HFF-Myc (cell line): ENCODE measurements around the gene STRA8.

Source experiments
- DNase-seq: peaks from one replicate; pipeline ENCODE4 v3.0.0-alpha.2; 2011; ENCODE audit warnings: low read depth; ENCODE audit errors: extremely low read depth
- H3K4me3 ChIP-seq: replicated peaks from 2 replicates; pipeline ENCODE4 v1.5.1; 2011; ENCODE audit warnings: low read depth, mild to moderate bottlenecking, control low read depth, low read length
- TF ChIP-seq, protein P1 (sequence below): IDR thresholded peaks from 2 replicates; pipeline ENCODE4 v1.5.1; 2012; ENCODE audit warnings: mild to moderate bottlenecking, low read depth, low read length, control low read depth; ENCODE audit errors: missing control alignments

Gene STRA8

DNA sequence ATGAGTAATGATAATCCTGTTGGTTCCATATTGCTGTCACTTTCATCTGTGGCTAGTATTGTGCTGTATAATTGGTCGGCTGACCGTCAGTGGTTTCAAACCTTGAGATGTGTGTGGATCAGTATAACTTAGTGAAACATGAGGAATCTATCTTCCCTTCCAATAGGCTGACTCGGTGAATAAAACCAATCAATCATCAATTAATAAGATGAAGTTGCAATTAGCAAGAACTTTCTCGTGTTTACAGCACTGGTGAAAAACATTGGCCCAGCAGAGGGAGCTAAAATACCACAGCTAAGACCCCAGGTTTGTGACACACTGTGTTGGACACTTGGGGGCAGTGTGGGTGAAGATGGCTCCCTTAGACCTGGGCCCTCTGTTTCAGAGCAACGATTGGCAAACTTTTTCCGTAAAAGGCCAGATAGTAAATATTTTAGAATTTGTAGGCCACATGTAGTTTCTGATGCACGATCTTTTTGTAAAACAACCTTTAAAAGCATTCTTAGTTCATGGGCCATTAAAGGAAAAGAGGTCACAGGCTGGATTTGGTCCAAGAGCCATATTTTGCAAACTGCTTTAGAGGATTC, 47.8 kb downstream of the STRA8 start:
- DNase-seq = peak; percentile 77
- TF ChIP-seq, protein P1, sequence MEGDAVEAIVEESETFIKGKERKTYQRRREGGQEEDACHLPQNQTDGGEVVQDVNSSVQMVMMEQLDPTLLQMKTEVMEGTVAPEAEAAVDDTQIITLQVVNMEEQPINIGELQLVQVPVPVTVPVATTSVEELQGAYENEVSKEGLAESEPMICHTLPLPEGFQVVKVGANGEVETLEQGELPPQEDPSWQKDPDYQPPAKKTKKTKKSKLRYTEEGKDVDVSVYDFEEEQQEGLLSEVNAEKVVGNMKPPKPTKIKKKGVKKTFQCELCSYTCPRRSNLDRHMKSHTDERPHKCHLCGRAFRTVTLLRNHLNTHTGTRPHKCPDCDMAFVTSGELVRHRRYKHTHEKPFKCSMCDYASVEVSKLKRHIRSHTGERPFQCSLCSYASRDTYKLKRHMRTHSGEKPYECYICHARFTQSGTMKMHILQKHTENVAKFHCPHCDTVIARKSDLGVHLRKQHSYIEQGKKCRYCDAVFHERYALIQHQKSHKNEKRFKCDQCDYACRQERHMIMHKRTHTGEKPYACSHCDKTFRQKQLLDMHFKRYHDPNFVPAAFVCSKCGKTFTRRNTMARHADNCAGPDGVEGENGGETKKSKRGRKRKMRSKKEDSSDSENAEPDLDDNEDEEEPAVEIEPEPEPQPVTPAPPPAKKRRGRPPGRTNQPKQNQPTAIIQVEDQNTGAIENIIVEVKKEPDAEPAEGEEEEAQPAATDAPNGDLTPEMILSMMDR = peak; percentile 98
- no peak overlapping the region for H3K4me3 ChIP-seq

DNA sequence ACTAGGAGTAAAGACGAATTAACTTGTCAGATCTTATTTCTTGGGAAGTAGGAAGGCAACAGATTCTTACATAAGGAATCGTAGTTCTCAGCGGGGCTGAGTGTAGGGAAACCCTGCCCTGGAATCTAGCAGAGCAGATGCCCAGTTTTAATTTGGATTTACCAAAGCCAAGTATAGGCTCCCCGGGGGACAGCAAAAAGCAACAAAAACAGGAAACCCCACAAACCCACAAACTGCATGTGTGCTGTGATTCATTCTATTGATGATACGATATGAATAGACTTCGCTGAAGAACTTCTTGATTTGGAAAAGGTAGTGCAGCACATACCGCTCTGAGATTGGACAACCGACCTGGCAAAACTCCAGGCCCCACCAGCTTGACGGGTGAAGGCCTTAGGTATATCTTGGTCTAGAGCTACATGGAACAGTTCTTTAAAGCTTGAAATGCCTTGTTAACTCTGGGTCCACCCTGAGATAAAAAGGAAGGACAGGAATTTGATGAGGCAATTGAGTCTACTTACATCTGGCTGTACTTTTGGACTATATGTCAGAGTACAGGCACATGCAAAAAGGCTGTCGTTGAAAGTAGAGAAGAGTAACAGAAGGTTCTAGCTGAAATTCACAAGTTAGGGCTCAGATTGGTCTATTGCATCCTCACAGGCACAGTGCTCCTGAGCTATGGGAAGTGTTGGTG, 49.1 kb downstream of the STRA8 start:
- TF ChIP-seq, protein P1 = no peak
- H3K4me3 ChIP-seq = no peak overlapping the region
- DNase-seq = no peak

DNA sequence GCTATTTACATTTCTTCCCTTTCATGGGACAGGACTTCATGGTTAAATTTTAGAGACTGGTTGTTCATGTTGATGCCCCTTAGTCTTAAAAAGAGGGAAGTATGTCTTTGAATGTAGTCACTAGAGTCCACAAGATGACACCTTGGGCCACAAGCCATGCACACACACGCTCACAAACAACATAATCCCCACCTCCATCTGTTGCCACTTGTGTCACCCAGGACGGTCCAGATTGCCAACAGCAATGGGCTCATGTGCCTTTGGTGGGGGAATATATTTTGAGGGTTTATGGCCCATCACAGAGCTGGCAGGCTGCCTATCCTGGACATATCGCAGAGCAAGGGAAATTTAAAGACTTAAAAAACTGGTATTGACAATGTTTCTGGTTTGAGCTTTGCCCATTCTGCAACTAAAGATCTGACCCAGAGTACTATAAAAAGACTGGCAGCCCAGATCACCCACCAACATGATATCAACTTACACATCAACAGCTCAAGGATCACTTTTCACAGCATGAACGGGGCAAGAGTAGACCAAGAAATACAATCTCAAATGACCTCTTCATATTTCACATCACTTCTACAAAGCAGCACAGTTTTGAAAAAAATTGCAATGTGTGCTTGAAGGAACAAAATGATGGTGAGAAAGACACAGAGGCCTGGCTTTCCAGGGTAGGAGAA, 50.5 kb downstream of the STRA8 start:
- H3K4me3 ChIP-seq = no peak overlapping the region
- TF ChIP-seq, protein P1 = no peak
- DNase-seq = no peak

DNA sequence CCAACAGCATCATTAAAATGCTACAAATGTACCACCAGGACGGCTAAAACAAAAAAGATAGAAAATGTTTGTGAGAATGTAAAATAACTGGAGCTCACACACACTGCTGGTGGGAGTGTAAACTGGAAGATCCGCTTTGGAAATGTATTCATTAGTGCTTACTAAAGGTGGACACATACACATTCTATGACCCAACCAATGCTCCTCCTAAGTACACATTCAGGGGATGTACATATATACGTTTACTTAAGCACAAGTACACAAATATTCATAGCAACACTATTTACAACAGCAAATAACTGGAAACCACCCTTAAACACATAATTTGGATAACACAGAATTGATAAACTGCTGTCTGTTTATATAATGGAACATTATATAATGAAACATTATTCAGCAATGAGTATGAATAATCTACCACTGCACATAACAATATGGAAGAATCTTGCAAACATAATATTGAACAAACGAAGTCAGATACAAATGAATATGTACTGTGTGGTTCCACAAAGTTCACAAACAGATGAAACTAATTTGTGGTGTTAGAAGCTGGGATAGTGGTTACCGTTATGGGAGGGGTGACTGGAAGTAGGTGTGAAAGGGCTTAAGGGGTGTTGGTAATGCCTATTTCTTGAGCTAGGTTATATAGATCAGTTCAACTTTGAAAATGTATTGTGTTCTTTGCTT, 52.1 kb downstream of the STRA8 start:
- no peak for DNase-seq
- H3K4me3 ChIP-seq = no peak overlapping the region
- TF ChIP-seq, protein P1 = no peak

DNA sequence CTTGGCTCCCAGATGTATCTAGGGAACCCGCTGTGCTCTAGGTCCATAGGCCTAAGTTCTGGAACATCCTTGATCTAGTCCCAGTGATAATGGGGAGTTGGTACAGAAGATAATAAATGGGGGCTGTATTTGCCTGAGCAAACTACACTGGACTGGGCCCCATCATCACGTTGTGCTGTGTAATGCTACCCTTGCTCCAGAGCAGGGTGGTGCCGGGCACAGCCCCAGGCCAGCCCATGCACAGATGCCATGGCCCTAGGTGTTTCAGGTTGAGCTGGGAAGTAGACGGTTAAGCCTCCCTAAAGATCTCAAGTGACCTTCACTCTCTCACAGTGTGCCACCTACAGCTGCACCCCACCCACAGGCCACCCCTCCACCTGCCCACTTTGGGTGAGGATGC, 53.2 kb downstream of the STRA8 start:
- TF ChIP-seq, protein P1 = no peak
- DNase-seq = no peak
- no peak overlapping the region for H3K4me3 ChIP-seq

DNA sequence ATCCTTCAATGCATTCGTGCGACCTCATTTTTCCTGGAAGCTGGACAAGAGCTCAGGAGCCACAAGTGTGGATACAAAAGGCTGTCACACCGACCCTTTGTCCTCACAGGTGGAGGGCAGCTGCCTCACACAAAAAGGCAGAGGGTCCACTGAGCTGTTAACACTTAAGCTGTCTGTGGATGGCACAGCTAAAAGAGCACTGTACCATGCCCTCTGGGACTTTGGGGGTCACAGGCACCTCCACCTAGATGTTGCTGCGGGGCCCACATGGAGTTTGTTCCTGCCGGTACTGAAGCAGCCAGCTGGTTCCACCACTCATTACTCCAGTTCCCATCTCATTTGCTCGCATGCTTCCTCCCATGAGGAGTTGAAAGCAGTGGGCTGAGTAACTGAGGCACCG, 57.0 kb downstream of the STRA8 start:
- no peak overlapping the region for H3K4me3 ChIP-seq
- TF ChIP-seq, protein P1 = no peak

More for the DNA sequence above, 57.0 kb downstream of the STRA8 start:
- no peak for DNase-seq
